ENCODE data around the gene CMTM8.

The CMTM8 gene

DNA sequence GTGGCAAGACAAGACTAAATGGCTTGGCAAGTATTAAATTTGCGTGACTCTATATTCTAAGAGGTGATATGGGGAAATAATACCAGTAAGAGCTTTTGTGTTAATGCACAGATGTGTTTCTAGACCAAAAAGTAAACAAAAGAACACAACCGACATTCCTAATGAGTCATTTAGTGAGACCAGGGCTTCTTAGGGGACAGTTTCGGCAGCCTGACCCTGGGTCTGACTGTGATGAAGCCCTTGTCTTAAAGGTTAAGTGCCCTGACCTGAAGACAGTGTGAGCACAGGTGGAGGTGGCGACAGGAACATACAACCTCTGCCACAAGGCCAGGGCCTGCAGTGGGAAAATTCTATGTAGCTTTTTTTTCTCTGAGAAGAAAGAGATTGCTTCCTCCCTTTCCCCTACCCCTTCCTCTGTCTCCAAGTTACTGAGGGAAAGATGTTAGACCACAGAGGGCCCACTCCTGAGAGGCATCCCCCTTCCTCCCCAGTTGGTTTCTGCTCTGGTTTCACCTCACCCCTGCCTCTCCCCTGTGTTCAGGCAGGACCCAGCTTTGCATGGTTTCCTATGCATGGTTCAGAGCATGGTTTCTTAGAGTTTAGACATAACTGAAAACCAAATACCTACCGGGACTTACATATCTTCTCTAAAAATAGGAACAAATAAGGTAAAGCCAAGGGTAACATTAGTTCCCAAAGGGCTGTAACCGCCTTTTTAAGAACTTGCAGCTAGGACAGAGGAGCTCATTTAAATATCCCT is 128.3 kb downstream of the CMTM8 start:
- H3K4me1 ChIP-seq (ENCODE audit: control insufficient read depth, insufficient read depth, low read length): peaks cover 14% of the 10 kb centered on the region
- no peak overlapping the region for H3K9ac ChIP-seq (ENCODE audit: low read length)
- H3K27ac ChIP-seq (ENCODE audit: low read depth, low read length): no peak overlapping the region

DNA sequence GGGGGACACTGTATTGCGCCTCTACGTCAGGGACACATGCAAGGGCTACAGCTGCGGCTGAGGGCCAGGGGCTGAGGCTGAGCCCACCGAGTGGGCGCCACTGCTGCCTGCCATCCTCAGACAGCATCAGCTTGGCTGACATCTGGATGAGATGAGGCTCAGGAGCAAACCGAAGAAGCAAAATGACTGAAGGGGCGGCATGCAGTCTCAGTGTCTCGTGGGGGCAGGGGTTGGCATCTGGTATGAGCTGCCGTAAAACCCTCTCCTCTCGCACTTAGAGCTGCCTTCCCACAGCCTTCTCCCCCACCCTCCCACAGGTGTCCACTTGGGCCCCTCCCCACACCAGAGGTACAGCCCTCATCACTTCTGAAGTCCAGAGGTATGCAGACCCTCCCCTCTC is 129.0 kb downstream of the CMTM8 start:
- Histone ChIP-seq H3K36me3 (ENCODE audit: control insufficient read depth, insufficient read depth, low read length) (no peaks in the 10 kb centered on the region), H3K9ac (ENCODE audit: low read length) (no peak overlapping the region), H3K27ac (ENCODE audit: low read depth, low read length) (no peak overlapping the region), H3K9me3 (ENCODE audit: control insufficient read depth, insufficient read depth, low read depth, low read length) (no peaks in the 10 kb centered on the region), H3K4me1 (ENCODE audit: control insufficient read depth, insufficient read depth, low read length) (peaks cover 14% of the 10 kb centered on the region), H3K4me3 (ENCODE audit: low read depth, low read length) (no peak overlapping the region), H3K27me3 (ENCODE audit: control insufficient read depth, insufficient read depth, low read length) (no peaks in the 10 kb centered on the region)

More for the DNA sequence above, 128.3 kb downstream of the CMTM8 start:
- Histone ChIP-seq H3K4me3 (ENCODE audit: low read depth, low read length) (no peak overlapping the region), H3K27me3 (ENCODE audit: control insufficient read depth, insufficient read depth, low read length) (no peaks in the 10 kb centered on the region), H3K9me3 (ENCODE audit: control insufficient read depth, insufficient read depth, low read depth, low read length) (no peaks in the 10 kb centered on the region), H3K36me3 (ENCODE audit: control insufficient read depth, insufficient read depth, low read length) (no peaks in the 10 kb centered on the region)

DNA sequence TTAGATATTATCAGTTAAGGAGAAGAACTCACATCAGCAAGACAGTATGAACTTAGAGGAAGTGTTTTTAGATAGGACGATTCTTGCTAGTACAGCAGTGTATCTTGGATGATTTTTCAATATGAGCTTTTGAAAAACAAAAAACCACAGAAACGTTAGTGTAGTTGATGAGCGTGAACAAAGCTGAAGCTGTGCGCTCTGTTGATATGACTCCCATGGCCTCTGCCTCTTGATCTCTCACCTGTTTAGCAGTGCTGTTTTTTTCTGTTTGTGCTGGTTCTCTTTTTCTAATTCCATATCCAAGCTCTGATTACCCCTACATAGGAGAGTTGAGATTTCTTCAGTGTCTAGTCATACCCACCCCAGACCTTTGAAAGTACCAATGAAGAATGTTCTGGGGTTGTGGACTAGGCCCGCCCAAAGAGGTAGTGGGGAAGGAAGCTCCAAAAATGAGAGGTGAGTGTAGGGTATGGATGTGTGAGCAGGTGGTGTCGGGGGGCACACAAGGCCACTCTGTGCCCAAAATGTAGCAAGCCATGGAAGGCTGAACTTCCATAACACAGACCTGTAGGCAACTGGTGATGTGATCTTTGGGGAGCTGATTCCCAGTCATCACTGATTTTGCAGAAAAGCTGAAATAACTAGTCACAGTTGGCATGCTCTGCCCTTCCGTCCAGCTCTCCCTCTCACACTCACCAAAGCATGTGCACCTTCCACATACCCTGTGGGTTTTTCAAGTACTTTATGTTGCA is 133.2 kb downstream of the CMTM8 start:
- H3K27me3 ChIP-seq (ENCODE audit: control insufficient read depth, insufficient read depth, low read length): no peaks in the 10 kb centered on the region
- no peaks in the 10 kb centered on the region for H3K9me3 ChIP-seq (ENCODE audit: control insufficient read depth, insufficient read depth, low read depth, low read length)
- H3K36me3 ChIP-seq (ENCODE audit: control insufficient read depth, insufficient read depth, low read length): no peaks in the 10 kb centered on the region
- no peak overlapping the region for H3K4me3 ChIP-seq (ENCODE audit: low read depth, low read length)
- peaks cover 11% of the 10 kb centered on the region for H3K4me1 ChIP-seq (ENCODE audit: control insufficient read depth, insufficient read depth, low read length)
- H3K9ac ChIP-seq (ENCODE audit: low read length): no peak overlapping the region
- no peak overlapping the region for H3K27ac ChIP-seq (ENCODE audit: low read depth, low read length)

DNA sequence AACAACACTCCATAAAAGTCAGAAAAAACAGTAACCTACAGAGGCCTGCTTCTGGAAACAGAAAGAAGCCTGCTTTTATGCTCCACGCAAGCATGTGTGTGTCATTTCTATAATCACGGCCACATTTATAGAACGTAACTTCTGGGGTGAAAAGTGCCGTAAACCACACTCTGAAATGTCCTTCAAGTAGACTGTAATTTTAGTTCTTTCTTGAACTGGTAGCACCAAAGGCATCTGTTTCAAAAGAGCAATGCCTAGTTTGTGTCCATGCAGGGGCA is 133.7 kb downstream of the CMTM8 start:
- Histone ChIP-seq H3K4me3 (ENCODE audit: low read depth, low read length) (no peak overlapping the region), H3K9me3 (ENCODE audit: control insufficient read depth, insufficient read depth, low read depth, low read length) (no peaks in the 10 kb centered on the region), H3K9ac (ENCODE audit: low read length) (no peak overlapping the region), H3K4me1 (ENCODE audit: control insufficient read depth, insufficient read depth, low read length) (peaks cover 7% of the 10 kb centered on the region), H3K27me3 (ENCODE audit: control insufficient read depth, insufficient read depth, low read length) (no peaks in the 10 kb centered on the region), H3K36me3 (ENCODE audit: control insufficient read depth, insufficient read depth, low read length) (no peaks in the 10 kb centered on the region), H3K27ac (ENCODE audit: low read depth, low read length) (no peak overlapping the region)

DNA sequence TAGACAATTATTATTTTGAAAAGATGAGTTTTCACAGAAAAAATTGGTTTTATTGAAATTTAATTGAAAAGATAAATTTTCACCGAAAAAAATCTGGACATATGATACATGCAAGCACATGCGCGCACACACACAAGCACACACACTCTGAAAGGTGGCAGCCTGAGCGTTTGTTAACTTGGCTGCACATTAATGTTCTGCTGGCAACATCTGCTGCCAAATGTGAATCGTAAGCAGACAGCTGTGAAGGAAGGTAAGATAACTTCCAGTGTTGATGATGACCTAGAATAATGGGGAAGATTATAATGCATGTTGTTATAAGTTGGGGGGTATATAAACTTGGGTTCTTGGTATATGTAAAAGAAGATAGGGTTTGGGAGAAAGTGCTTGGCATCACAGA is 134.8 kb downstream of the CMTM8 start:
- no peaks in the 10 kb centered on the region for H3K36me3 ChIP-seq (ENCODE audit: control insufficient read depth, insufficient read depth, low read length)
- H3K9ac ChIP-seq (ENCODE audit: low read length): no peak overlapping the region
- no peaks in the 10 kb centered on the region for H3K27me3 ChIP-seq (ENCODE audit: control insufficient read depth, insufficient read depth, low read length)
- H3K4me3 ChIP-seq (ENCODE audit: low read depth, low read length): no peak overlapping the region
- no peaks in the 10 kb centered on the region for H3K9me3 ChIP-seq (ENCODE audit: control insufficient read depth, insufficient read depth, low read depth, low read length)
- peaks cover 3% of the 10 kb centered on the region; the same call in 1 of the 2 replicates for H3K4me1 ChIP-seq (ENCODE audit: control insufficient read depth, insufficient read depth, low read length)
- H3K27ac ChIP-seq (ENCODE audit: low read depth, low read length): no peak overlapping the region

DNA sequence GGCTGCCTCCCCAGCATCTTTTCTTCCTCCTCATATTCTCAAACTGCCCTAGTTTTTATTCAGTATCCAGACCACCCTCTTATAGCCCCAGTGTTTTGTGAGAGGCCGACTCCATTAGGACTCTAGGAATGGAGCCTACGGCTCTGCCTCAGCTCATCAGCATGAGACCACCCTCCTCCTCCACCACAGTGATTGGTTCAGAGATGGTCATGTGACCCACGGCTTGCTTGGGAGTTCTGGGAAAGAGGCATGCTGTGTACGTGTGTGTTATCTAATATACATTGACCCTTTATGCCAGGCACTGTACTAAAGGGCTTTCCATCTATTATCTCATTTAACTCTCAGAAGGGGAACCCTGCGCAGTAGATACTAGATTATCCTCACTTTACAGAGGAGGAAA is 135.4 kb downstream of the CMTM8 start:
- H3K36me3 ChIP-seq (ENCODE audit: control insufficient read depth, insufficient read depth, low read length): no peaks in the 10 kb centered on the region
- H3K9me3 ChIP-seq (ENCODE audit: control insufficient read depth, insufficient read depth, low read depth, low read length): no peaks in the 10 kb centered on the region
- H3K27ac ChIP-seq (ENCODE audit: low read depth, low read length): no peak overlapping the region
- no peaks in the 10 kb centered on the region for H3K27me3 ChIP-seq (ENCODE audit: control insufficient read depth, insufficient read depth, low read length)
- H3K4me3 ChIP-seq (ENCODE audit: low read depth, low read length): no peak overlapping the region
- no peak overlapping the region for H3K9ac ChIP-seq (ENCODE audit: low read length)
- H3K4me1 ChIP-seq (ENCODE audit: control insufficient read depth, insufficient read depth, low read length): peaks cover 3% of the 10 kb centered on the region; the same call in 1 of the 2 replicates

DNA sequence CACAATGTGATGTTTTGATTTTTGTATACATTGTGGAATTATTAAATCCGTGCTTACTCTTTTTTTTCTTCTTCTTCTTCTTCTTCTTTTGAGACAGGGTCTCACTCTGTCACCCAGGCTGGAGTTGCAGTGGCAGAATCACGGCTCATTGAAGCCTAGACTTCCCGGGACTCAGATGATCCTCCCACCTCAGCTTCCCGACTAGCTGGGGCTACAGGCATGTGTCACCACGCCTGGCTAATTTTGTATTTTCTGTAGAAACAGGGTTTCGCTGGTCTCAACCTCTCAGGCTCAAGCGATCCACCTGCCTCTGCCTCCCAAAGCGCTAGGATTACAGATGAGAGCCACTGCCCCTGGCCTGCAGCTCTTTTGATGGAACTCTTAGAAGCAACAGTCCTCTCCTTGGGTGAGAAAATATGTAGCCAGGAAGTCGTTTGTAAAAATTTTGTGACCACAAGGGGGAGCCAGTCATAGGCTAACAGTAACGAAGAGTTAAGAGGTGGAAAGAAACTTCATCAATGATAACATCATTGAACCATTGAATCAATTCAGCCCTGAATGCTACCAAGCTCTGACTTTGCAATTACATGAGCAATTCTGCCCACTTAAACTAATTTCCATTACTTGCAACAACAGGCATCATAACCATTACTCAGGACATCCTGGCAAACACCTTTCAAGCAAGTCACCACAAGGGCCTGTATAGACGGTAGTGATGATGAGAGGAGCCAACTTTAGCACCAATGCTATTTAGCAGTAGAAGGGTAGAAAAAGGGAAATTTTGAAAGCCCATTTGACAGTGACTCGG is 136.5 kb downstream of the CMTM8 start:
- H3K27me3 ChIP-seq (ENCODE audit: control insufficient read depth, insufficient read depth, low read length): no peaks in the 10 kb centered on the region
- H3K4me3 ChIP-seq (ENCODE audit: low read depth, low read length): no peak overlapping the region
- peaks cover 3% of the 10 kb centered on the region; the same call in 1 of the 2 replicates for H3K4me1 ChIP-seq (ENCODE audit: control insufficient read depth, insufficient read depth, low read length)
- no peaks in the 10 kb centered on the region for H3K36me3 ChIP-seq (ENCODE audit: control insufficient read depth, insufficient read depth, low read length)
- H3K9ac ChIP-seq (ENCODE audit: low read length): no peak overlapping the region
- no peaks in the 10 kb centered on the region for H3K9me3 ChIP-seq (ENCODE audit: control insufficient read depth, insufficient read depth, low read depth, low read length)
- H3K27ac ChIP-seq (ENCODE audit: low read depth, low read length): no peak overlapping the region

DNA sequence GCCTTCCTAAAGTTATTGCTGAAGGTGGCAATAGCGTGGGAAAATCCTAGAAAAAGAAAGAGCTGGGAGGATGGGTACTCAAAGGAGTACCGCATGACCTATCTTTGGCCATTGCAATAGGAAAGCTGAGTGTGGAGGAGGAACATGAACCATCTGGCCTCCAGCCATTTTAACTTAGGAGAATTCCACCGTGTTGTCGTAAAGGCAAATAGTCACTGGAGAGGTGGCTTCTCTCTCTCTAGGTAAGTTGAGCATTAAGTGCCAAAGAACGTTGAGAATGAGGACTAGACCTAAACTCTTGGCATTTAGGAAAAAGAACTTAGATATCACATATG is 137.1 kb downstream of the CMTM8 start:
- Histone ChIP-seq H3K9me3 (ENCODE audit: control insufficient read depth, insufficient read depth, low read depth, low read length) (no peaks in the 10 kb centered on the region), H3K36me3 (ENCODE audit: control insufficient read depth, insufficient read depth, low read length) (no peaks in the 10 kb centered on the region), H3K4me1 (ENCODE audit: control insufficient read depth, insufficient read depth, low read length) (peaks cover 3% of the 10 kb centered on the region; the same call in 1 of the 2 replicates), H3K9ac (ENCODE audit: low read length) (no peak overlapping the region), H3K27me3 (ENCODE audit: control insufficient read depth, insufficient read depth, low read length) (no peaks in the 10 kb centered on the region), H3K27ac (ENCODE audit: low read depth, low read length) (no peak overlapping the region), H3K4me3 (ENCODE audit: low read depth, low read length) (no peak overlapping the region)

DNA sequence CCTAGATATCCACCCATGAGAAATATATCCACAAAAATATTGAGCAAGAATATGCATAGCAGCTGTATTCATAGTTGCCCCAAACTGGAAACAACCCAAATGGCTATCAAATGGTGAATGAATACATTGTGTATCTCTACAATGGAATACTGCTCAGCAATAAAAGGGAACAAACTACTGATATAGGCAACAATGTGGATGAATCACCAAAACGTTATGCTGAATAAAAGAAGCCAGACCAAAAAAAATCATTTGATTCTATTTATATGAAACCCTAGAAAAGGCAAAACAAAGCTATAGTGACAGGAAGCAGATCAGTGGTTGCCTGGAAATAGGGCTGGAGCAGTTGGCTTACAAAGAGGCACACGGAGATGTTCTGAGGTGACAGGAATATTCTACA is 137.6 kb downstream of the CMTM8 start:
- H3K36me3 ChIP-seq (ENCODE audit: control insufficient read depth, insufficient read depth, low read length): no peaks in the 10 kb centered on the region
- no peaks in the 10 kb centered on the region for H3K27me3 ChIP-seq (ENCODE audit: control insufficient read depth, insufficient read depth, low read length)
- no peaks in the 10 kb centered on the region for H3K9me3 ChIP-seq (ENCODE audit: control insufficient read depth, insufficient read depth, low read depth, low read length)
- H3K27ac ChIP-seq (ENCODE audit: low read depth, low read length): no peak overlapping the region
- peaks cover 3% of the 10 kb centered on the region; the same call in 1 of the 2 replicates for H3K4me1 ChIP-seq (ENCODE audit: control insufficient read depth, insufficient read depth, low read length)
- H3K9ac ChIP-seq (ENCODE audit: low read length): no peak overlapping the region
- H3K4me3 ChIP-seq (ENCODE audit: low read depth, low read length): no peak overlapping the region

DNA sequence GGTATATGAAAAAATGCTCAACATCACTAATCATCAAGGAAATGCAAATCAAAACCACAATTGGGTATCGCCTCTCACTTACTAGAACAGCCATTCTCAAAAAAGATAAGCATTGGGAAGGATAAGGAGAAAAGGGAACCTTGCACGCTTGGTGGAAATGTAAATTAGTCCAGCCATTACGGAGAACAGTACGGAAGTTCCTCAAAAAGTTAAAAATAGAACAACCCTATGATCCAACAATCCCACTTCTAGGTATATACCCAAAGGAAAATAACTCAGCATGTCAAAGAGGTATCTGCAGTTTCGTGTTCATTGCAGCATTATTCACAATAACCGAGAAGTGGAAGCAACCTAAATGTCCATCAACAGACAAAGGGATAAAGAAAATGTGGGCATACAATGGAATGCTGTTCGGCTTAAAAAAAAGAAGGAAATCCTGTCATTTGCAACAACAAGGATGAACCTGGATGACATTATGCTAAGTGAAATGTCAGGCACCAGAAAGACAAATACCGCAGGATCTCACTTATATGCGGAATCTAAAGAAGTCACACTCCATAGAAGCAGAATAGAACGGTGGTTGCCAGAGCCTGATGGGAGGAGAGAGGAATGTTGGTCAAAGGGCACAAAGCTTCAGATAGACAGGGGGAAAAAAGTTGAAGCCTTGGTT is 141.5 kb downstream of the CMTM8 start:
- Histone ChIP-seq H3K9ac (ENCODE audit: low read length) (no peak overlapping the region), H3K9me3 (ENCODE audit: control insufficient read depth, insufficient read depth, low read depth, low read length) (no peaks in the 10 kb centered on the region), H3K27me3 (ENCODE audit: control insufficient read depth, insufficient read depth, low read length) (no peaks in the 10 kb centered on the region)

More for the DNA sequence above, 141.5 kb downstream of the CMTM8 start:
- Histone ChIP-seq H3K4me3 (ENCODE audit: low read depth, low read length) (no peak overlapping the region), H3K27ac (ENCODE audit: low read depth, low read length) (no peak overlapping the region), H3K36me3 (ENCODE audit: control insufficient read depth, insufficient read depth, low read length) (no peaks in the 10 kb centered on the region), H3K4me1 (ENCODE audit: control insufficient read depth, insufficient read depth, low read length) (peaks cover 2% of the 10 kb centered on the region; the same call in 1 of the 2 replicates)

Measured in HUES6 (cell line).